Astrocyte of the cerebellum (primary cell): ENCODE results near the gene IRF2BP1.

Experiments used
- DNase-seq: peaks from one replicate; pipeline ENCODE4 v3.0.0-alpha.2; 2011; ENCODE audit warnings: low read depth
- H3K4me3 ChIP-seq: 2 replicates; pipeline ENCODE4 v1.5.1; 2011; ENCODE audit warnings: mild to moderate bottlenecking, low read depth, low read length, moderate library complexity
- CTCF ChIP-seq: IDR thresholded peaks from 2 replicates; pipeline ENCODE4 v1.5.1; 2012; ENCODE audit warnings: low read length, low read depth, moderate library complexity, mild to moderate bottlenecking; ENCODE audit errors: missing control alignments
- in situ Hi-C: cut with HindIII; loops from 2 replicates; pipeline ENCODE4 v1.10.0; 2017; ENCODE audit warnings: low sequenced_read_pairs

The IRF2BP1 gene

DNA sequence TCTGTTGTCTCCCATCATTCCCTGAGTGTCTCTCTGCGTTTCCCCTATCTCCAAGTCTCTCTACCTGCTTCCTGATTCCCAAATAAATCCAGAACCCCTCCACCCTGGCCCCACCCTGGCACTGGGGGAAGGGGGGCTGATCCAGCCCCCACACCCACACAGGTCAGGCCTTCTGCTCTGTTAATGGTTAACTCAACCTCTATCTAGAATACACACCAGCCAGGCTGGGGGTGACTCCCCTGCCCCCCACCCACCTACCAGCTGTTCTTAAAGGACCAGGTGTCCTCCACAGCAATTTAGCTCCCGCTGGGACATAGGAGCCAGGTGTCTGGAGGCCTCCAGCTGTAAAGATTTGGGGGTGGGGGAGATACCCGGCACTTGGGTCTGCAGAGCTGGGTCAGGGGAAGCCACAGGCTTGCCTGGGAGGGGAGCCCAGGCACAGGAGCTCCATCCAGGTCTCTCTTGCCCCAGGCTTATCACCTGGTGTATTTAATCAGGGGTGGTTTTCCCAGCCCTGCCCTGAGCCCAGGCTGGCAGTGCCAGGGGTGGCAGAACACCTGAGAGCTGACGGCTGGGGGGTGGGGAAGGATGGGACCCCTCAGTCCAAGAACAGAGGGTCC is 3.9 kb downstream of the IRF2BP1 start:
- H3K4me3 ChIP-seq: no peak overlapping the region
- in situ Hi-C loops: no loop called here
- no peak for TF ChIP-seq CTCF
- DNase-seq: no peak

DNA sequence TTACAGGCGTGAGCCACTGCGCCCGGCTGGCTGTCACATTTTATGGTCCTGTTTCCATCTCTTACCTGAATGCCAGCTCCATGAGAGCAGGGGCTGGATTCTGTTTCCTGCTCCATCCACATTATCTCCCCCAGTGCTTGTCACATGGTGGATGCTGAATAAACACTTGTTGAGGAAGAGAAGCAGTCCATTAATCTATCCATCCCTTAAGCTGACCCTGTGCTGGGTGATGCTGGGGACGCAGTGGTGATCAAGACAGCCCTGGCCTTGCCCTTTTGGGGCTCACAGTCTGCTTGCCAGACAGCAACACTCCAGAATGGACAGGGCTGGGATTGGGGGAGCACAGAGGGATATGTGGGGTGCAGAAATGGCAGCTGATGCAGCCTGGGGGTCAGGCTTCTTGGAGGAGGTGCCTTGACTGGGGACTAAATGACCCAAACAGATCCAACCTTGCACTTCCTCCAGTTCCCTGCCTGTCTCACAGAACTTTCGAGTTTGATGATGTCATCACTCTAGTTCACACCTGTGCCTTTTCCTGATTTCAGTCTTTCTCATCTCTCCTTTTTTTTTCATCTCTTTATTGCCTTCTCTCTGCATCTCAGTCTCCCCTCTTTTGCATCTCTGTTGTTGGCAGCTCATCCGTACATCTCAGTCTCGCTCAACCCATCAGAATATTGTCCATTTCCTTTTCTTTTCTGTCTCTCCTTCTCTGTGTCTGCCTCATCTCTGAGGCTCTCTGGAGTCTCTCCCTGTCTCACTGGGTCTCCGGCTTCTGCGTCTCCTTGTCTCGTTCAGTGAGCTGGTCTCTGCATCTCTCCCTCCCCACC is 4.6 kb downstream of the IRF2BP1 start:
- H3K4me3 ChIP-seq: no peak overlapping the region
- no peak for TF ChIP-seq CTCF
- in situ Hi-C loops: no loop called here
- no peak for DNase-seq

DNA sequence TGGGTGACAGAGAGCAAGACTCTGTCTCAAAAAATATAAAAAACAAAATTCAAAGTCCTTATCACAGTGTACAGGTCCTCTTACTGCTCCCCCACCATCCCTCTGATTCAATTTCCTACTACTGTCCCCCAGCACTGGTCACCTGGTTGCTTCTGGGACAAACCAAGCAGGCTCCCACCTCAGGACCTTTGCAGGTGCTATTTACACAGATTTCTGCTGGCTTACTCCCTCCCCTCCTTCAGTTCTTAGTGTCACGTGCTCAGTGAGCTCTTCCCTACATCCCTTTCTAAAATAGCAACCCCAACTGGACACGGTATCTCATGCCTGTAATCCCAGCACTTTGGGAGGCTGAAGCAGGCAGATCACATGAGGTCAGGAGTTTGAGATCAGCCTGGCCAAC is 6.0 kb downstream of the IRF2BP1 start:
- DNase-seq: no peak
- no peak overlapping the region for H3K4me3 ChIP-seq
- in situ Hi-C loops: no loop called here
- TF ChIP-seq CTCF: no peak

- in situ Hi-C loops: no loop called here
- TF ChIP-seq CTCF: no peak
These were observed 6.9 kb downstream of the IRF2BP1 start for GRCh38 chr19:45879055-45879454.

DNA sequence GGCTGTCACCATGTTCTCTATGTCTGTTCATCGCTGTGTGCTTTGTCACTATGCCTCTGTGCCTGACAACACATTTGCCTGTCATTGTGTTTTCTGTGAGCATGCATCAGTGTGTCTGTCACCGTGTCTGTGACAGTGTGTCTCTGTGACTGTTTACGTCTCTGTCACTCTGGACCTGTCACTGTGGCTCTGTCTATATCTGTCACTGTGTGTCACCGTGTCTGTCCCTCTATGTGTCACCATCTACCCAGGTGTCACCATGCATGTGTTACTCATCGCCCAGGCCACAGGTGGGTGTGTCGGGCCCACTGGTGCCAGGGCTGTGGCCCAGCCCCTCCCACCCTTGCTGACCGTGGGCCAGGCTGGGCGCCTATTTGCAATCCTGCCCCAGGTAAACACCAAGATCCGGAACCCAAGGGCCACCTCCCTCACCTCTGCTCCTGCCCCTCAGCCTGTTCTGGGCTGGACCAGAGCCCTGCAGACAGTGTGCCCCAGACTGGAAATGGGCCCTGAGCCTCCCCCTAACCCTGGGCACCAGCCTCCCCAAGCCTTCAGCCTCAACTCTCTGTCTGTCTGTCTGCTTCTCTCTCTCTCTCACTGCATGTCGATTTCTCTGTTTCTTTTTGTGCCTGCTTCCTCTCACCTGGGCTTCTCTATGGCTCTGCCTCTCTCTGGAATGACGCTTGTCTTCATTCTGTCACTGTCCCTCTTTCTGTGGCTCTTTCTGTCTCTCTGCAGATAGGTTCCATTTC is 7.7 kb downstream of the IRF2BP1 start:
- in situ Hi-C loops: no loop called here
- no peak overlapping the region for H3K4me3 ChIP-seq
- no peak for DNase-seq
- TF ChIP-seq CTCF: no peak

More at GRCh38 chr19:45879055-45879454, 6.9 kb downstream of the IRF2BP1 start:
- H3K4me3 ChIP-seq: no peak overlapping the region
- no peak for DNase-seq

- in situ Hi-C loops: no loop called here
- no peak overlapping the region for H3K4me3 ChIP-seq
- TF ChIP-seq CTCF: no peak
These were observed 9.3 kb downstream of the IRF2BP1 start for GRCh38 chr19:45876411-45877197.

More at GRCh38 chr19:45876411-45877197, 9.3 kb downstream of the IRF2BP1 start:
- no peak for DNase-seq
